Epithelial cell of proximal tubule (primary cell): ENCODE measurements around the gene KRTAP25-1. TPM values are rescaled to one million over a fixed set of nuclear protein-coding genes. Genes with fewer than 3 reads are reported as not detected.

Experiments used
- DNase-seq: peaks from one replicate; pipeline ENCODE4 v3.0.0-alpha.2; 2011; ENCODE audit warnings: low read depth
- H3K4me3 ChIP-seq: 2 replicates; pipeline ENCODE4 v1.5.1; 2011; ENCODE audit warnings: low read depth, mild to moderate bottlenecking, low read length
- total RNA-seq: library from RNA; depleted of rRNA; stranded (reverse); fragments of >200 nt; gene quantifications from 2 replicates; pipeline ENCODE4 v1.2.3, GENCODE V29; 2015
- TF ChIP-seq, protein P1 (sequence below): conservative IDR thresholded peaks from 2 replicates; pipeline ENCODE4 v1.5.1; 2012; ENCODE audit warnings: low read depth, mild to moderate bottlenecking, low read length

Gene KRTAP25-1
- total RNA-seq, 1 donor from 2014 or later: not detected

- DNase-seq: no peak
- H3K4me3 ChIP-seq: no peak overlapping the region
- TF ChIP-seq, protein P1, sequence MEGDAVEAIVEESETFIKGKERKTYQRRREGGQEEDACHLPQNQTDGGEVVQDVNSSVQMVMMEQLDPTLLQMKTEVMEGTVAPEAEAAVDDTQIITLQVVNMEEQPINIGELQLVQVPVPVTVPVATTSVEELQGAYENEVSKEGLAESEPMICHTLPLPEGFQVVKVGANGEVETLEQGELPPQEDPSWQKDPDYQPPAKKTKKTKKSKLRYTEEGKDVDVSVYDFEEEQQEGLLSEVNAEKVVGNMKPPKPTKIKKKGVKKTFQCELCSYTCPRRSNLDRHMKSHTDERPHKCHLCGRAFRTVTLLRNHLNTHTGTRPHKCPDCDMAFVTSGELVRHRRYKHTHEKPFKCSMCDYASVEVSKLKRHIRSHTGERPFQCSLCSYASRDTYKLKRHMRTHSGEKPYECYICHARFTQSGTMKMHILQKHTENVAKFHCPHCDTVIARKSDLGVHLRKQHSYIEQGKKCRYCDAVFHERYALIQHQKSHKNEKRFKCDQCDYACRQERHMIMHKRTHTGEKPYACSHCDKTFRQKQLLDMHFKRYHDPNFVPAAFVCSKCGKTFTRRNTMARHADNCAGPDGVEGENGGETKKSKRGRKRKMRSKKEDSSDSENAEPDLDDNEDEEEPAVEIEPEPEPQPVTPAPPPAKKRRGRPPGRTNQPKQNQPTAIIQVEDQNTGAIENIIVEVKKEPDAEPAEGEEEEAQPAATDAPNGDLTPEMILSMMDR: no peak
These were observed 37.5 kb downstream of the KRTAP25-1 start for GRCh38 chr21:30251781-30252180.

- H3K4me3 ChIP-seq: no peak overlapping the region
- no peak for DNase-seq
- TF ChIP-seq, protein P1: no peak
These were observed 39.4 kb downstream of the KRTAP25-1 start for GRCh38 chr21:30249936-30250335.

DNA sequence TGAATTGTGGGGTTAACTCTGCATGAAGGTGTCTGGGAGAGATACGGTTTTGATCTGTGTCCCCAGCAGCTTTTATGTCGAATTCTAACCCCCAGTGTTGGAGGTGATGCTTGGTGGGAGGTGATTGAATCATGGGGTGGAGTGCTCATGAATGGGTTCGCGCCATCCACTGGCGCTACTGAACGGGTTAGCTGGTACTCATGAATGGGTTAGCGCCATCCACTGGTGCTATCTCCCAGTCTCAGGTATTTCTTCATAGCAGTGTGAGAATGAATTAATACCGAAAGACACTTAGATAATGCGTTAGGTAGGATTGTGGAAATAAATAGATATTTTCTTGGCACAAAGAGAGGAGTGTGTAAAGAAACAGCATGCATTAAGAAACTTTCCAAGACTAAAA, 40.5 kb downstream of the KRTAP25-1 start:
- no peak overlapping the region for H3K4me3 ChIP-seq
- no peak for DNase-seq
- TF ChIP-seq, protein P1: no peak

GRCh38 chr21:30245061-30245460, 44.3 kb downstream of the KRTAP25-1 start:
- no peak overlapping the region for H3K4me3 ChIP-seq
- no peak for DNase-seq
- TF ChIP-seq, protein P1: no peak

- DNase-seq: no peak
- H3K4me3 ChIP-seq: no peak overlapping the region
- TF ChIP-seq, protein P1: no peak
These were observed 45.6 kb downstream of the KRTAP25-1 start for GRCh38 chr21:30243691-30244090.

DNA sequence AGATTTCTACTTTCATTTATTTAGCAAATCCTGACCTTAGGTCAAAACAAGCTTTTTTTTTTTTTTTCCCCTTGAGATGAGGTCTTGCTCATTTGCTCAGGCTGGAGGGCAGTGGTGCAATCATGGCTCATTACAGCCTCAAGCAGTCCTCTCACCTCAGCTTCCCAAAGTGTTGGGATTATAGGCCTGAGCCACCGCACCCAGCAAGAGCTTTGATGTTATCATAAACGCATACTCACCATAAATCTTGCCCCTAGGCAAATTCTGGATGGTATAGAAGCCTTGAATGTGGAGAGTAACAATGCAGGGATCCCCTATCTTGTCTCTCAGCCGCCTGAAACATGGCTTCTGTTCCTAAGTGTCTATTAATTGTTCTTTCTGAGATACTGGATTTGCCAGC, 48.7 kb downstream of the KRTAP25-1 start:
- DNase-seq: no peak
- TF ChIP-seq, protein P1: no peak
- H3K4me3 ChIP-seq: no peak overlapping the region

Other genes with a start within 250 kb of the KRTAP25-1 start
- not detected in 2 replicates for gene CLDN17, start 122.7 kb downstream of the KRTAP25-1 start, total RNA-seq
- not detected in 2 replicates for gene CLDN8, start 73.4 kb downstream of the KRTAP25-1 start, total RNA-seq
- gene KRTAP24-1, start 6.6 kb downstream of the KRTAP25-1 start, total RNA-seq: not detected in 2 replicates
- not detected in 2 replicates for gene KRTAP26-1, start 30.8 kb upstream of the KRTAP25-1 start, total RNA-seq
- not detected in 2 replicates for gene KRTAP27-1, start 48.2 kb upstream of the KRTAP25-1 start, total RNA-seq
- gene KRTAP23-1, start 59.1 kb upstream of the KRTAP25-1 start, total RNA-seq: not detected in 2 replicates
- gene KRTAP13-2, start 82.8 kb upstream of the KRTAP25-1 start, total RNA-seq: not detected in 2 replicates
- gene KRTAP13-1, start 106.5 kb upstream of the KRTAP25-1 start, total RNA-seq: not detected in 2 replicates
- not detected in 2 replicates for gene KRTAP13-3, start 136.4 kb upstream of the KRTAP25-1 start, total RNA-seq
- not detected in 2 replicates for gene KRTAP13-4, start 140.7 kb upstream of the KRTAP25-1 start, total RNA-seq
- not detected in 2 replicates for gene KRTAP15-1, start 150.8 kb upstream of the KRTAP25-1 start, total RNA-seq
- not detected in 2 replicates for gene KRTAP19-1, start 190.9 kb upstream of the KRTAP25-1 start, total RNA-seq
- not detected in 2 replicates for gene KRTAP19-2, start 197.9 kb upstream of the KRTAP25-1 start, total RNA-seq
- not detected in 2 replicates for gene KRTAP19-3, start 202.5 kb upstream of the KRTAP25-1 start, total RNA-seq
- gene KRTAP19-4, start 207.7 kb upstream of the KRTAP25-1 start, total RNA-seq: not detected in 2 replicates
- gene KRTAP19-5, start 212.6 kb upstream of the KRTAP25-1 start, total RNA-seq: not detected in 2 replicates